Ishikawa (cell line): ENCODE measurements around the gene PRDM16.

Experiments used
- CEBPB ChIP-seq: IDR thresholded peaks from 2 replicates; pipeline ENCODE4 v1.6.1; 2012
- CREB1 ChIP-seq: IDR thresholded peaks from 2 replicates; pipeline ENCODE4 v1.6.1; 2012; ENCODE audit warnings: low read depth
- EGR1 ChIP-seq: IDR thresholded peaks from 2 replicates; pipeline ENCODE4 v1.6.1; 2012
- EP300 ChIP-seq: IDR thresholded peaks from 2 replicates; pipeline ENCODE4 v1.6.1; 2012; ENCODE audit warnings: borderline replicate concordance
- FOXM1 ChIP-seq: IDR thresholded peaks from 2 replicates; pipeline ENCODE4 v1.6.1; 2012; ENCODE audit warnings: low read depth, borderline replicate concordance
- MAX ChIP-seq: IDR thresholded peaks from 2 replicates; pipeline ENCODE4 v1.6.1; 2012
- NFIC ChIP-seq: IDR thresholded peaks from 2 replicates; pipeline ENCODE4 v1.6.1; 2012
- RAD21 ChIP-seq: IDR thresholded peaks from 2 replicates; pipeline ENCODE4 v1.6.1; 2012; ENCODE audit warnings: low read depth
- REST ChIP-seq: IDR thresholded peaks from 2 replicates; pipeline ENCODE4 v1.6.1; 2012; ENCODE audit warnings: low read depth, mild to moderate bottlenecking
- TAF1 ChIP-seq: IDR thresholded peaks from 2 replicates; pipeline ENCODE4 v1.6.1; 2012; ENCODE audit warnings: low read depth, mild to moderate bottlenecking
- TCF12 ChIP-seq: IDR thresholded peaks from 2 replicates; pipeline ENCODE4 v1.6.1; 2012; ENCODE audit warnings: low read depth
- TEAD4 ChIP-seq: IDR thresholded peaks from 2 replicates; pipeline ENCODE4 v1.6.1; 2012
- YY1 ChIP-seq: IDR thresholded peaks from 2 replicates; pipeline ENCODE4 v1.6.1; 2012; ENCODE audit warnings: low read depth
- ZBTB7A ChIP-seq: IDR thresholded peaks from 2 replicates; pipeline ENCODE4 v1.6.1; 2012; ENCODE audit warnings: low read depth
- TF ChIP-seq, protein P1 (sequence below): IDR thresholded peaks from 2 replicates; pipeline ENCODE4 v1.6.1; 2012

PRDM16 gene

GRCh38 chr1:3393024-3393986 lies 324.3 kb downstream of the PRDM16 start:
- TF ChIP-seq CEBPB, result no peak
- TF ChIP-seq FOXM1, result no peak
- no peak for TF ChIP-seq TEAD4
- TF ChIP-seq TAF1, result no peak
- no peak for TF ChIP-seq NFIC
- no peak for TF ChIP-seq TCF12
- no peak for TF ChIP-seq RAD21
- no peak for TF ChIP-seq EP300
- no peak for TF ChIP-seq ZBTB7A
- TF ChIP-seq EGR1, result no peak
- TF ChIP-seq MAX, result no peak
- TF ChIP-seq, protein P1, sequence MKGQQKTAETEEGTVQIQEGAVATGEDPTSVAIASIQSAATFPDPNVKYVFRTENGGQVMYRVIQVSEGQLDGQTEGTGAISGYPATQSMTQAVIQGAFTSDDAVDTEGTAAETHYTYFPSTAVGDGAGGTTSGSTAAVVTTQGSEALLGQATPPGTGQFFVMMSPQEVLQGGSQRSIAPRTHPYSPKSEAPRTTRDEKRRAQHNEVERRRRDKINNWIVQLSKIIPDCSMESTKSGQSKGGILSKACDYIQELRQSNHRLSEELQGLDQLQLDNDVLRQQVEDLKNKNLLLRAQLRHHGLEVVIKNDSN, result no peak
- TF ChIP-seq YY1, result no peak
- no peak for TF ChIP-seq REST
- no peak for TF ChIP-seq CREB1

GRCh38 chr1:3393987-3394920 lies 325.3 kb downstream of the PRDM16 start:
- TF ChIP-seq CEBPB (no peak), TEAD4 (no peak), CREB1 (no peak), YY1 (no peak), TAF1 (no peak), TCF12 (no peak), RAD21 (no peak), ZBTB7A (no peak), MAX (no peak), EP300 (no peak), REST (no peak), NFIC (no peak)
- TF ChIP-seq, protein P1, result no peak

DNA sequence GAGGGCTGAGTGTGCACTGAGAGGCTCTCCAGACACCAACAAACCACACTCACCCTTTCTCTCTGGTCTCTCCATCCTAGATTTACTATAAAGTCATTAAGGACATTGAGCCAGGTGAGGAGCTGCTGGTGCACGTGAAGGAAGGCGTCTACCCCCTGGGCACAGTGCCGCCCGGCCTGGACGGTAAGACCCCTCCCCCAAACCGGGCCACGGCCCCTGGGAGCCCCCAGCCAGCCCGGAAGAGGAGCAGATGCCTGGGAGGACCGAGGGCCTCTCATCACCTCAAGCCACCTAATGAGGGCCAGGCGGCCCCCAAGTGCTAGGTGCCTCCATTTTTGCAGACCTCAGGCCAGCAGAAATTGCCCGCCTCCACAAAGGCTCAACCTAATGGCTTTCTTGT lies 327.4 kb downstream of the PRDM16 start:
- TF ChIP-seq TEAD4 (no peak), YY1 (no peak), FOXM1 (no peak), TAF1 (no peak), EGR1 (no peak), RAD21 (no peak), REST (no peak), NFIC (no peak), EP300 (no peak), CEBPB (no peak), TCF12 (no peak), ZBTB7A (no peak), CREB1 (no peak), MAX (no peak)
- TF ChIP-seq, protein P1, result no peak
